HepG2 (cell line): Measurements from ENCODE around the gene UBASH3A. TPM values are rescaled to one million over a fixed set of nuclear protein-coding genes. Genes with fewer than 3 reads are reported as not detected.

ENCODE experiments used
- ATAC-seq: fragments of 200-7000 bp; cut with Tn5 transposase; 3 replicates; pipeline ENCODE4 v1.9.1; 2020; ENCODE audit warnings: mild to moderate bottlenecking, moderate library complexity
- BruUV-seq: library from RNA; stranded (reverse); fragments of 400-500 nt; replicated peaks from 2 replicates; lab custom pipeline; 2021; lab: Mats Ljungman, UMichigan
- CTCF ChIA-PET: fragments of 300-600 bp; formaldehyde crosslinking; extraction: SDS; loops from one replicate; lab custom pipeline; 2021; ENCODE audit warnings: low total read pairs, inconsistent platforms, low intra/inter-chr PET ratio; lab: Yijun Ruan, JAX
- POLR2A ChIA-PET: fragments of 350-600 bp; sonication (Branson Sonifier 250); formaldehyde crosslinking; loops from one replicate; lab custom pipeline; 2020; ENCODE audit warnings: antibody characterized with exemption, inconsistent platforms; lab: Yijun Ruan, JAX
- DNase-seq: peaks from one replicate; pipeline ENCODE4 v3.0.0-alpha.2; 2015; ENCODE audit warnings: low spot score
- FAIRE-seq: peaks from 3 replicates; lab custom pipeline; 2011; peaks lifted over from hg19 to GRCh38; lab: Jason Lieb, UNC
- H2AFZ ChIP-seq: one replicate; pipeline ENCODE4 v1.6.1; 2011; ENCODE audit warnings: low read length, inconsistent platforms
- H3K27ac ChIP-seq: fragments of 300-600 bp; 3 replicates; pipeline ENCODE4 v1.8.0; 2011; ENCODE audit warnings: mixed run types, mild to moderate bottlenecking, mixed read lengths, low read length, inconsistent platforms; ENCODE audit not compliant: insufficient read depth; ENCODE audit errors: extremely low read length
- H3K27me3 ChIP-seq, 2 experiments: fragments of 200-600 bp in 1 of 2; 2 replicates in 1 of 2; 3 replicates in 1 of 2; pipeline versions ENCODE4 v1.6.0 to v1.8.0; 2011; ENCODE audit warnings: low read length in 2 of 2, mild to moderate bottlenecking in 2 of 2, moderate library complexity in 2 of 2, inconsistent platforms in 1 of 2; ENCODE audit not compliant: insufficient read depth in 2 of 2, control insufficient read depth in 1 of 2
- H3K36me3 ChIP-seq, 2 experiments: fragments of 200-600 bp in 1 of 2; replicated peaks in 1 of 2; 2 replicates in 1 of 2; 3 replicates in 1 of 2; pipeline versions ENCODE4 v1.5.1 to v1.8.0; 2011; ENCODE audit warnings: low read length in 2 of 2, inconsistent platforms in 1 of 2; ENCODE audit not compliant: insufficient read depth in 2 of 2, control insufficient read depth in 1 of 2
- H3K4me1 ChIP-seq: 2 replicates; pipeline ENCODE4 v1.5.1; 2012; ENCODE audit warnings: low read length, inconsistent platforms; ENCODE audit not compliant: insufficient read depth
- H3K4me2 ChIP-seq: 2 replicates; pipeline ENCODE4 v1.6.0; 2011; ENCODE audit warnings: low read depth, low read length, inconsistent platforms
- H3K4me3 ChIP-seq, 3 experiments: fragments of 200-600 bp in 1 of 3; sonication (generic), shearing (Covaris generic) in 1 of 3; replicated peaks in 1 of 3; 2 replicates each; pipeline ENCODE4 v1.5.1; 2011 to 2016; ENCODE audit warnings: low read length in 3 of 3, inconsistent platforms in 2 of 3, low read depth in 2 of 3, mild to moderate bottlenecking in 2 of 3, control low read depth in 1 of 3, mixed read lengths in 1 of 3; ENCODE audit not compliant: insufficient read depth in 1 of 3
- H3K79me2 ChIP-seq: one replicate; pipeline ENCODE4 v1.6.1; 2011; ENCODE audit warnings: low read length, inconsistent platforms; ENCODE audit not compliant: insufficient read depth
- H3K9ac ChIP-seq: 2 replicates; pipeline ENCODE4 v1.6.0; 2011; ENCODE audit warnings: mild to moderate bottlenecking, low read depth, low read length, inconsistent platforms; ENCODE audit not compliant: insufficient read depth
- H3K9me3 ChIP-seq: 2 replicates; pipeline ENCODE4 v1.5.1; 2012; ENCODE audit warnings: mild to moderate bottlenecking, low read length
- H4K20me1 ChIP-seq: 2 replicates; pipeline ENCODE4 v1.6.0; 2011; ENCODE audit warnings: inconsistent platforms, mild to moderate bottlenecking, low read length, moderate library complexity; ENCODE audit not compliant: insufficient read depth
- ARNT2 ChIP-seq: sonication (generic); formaldehyde crosslinking; IDR thresholded peaks from 2 replicates; pipeline ENCODE4 v1.8.0; 2022; ENCODE audit warnings: mild to moderate bottlenecking, low read depth, missing genetic modification reagents, moderate library complexity
- CCAR2 ChIP-seq: fragments of 200-400 bp; formaldehyde crosslinking; optimal IDR thresholded peaks from 2 replicates; pipeline ENCODE3; 2018; ENCODE audit warnings: low read depth, mild to moderate bottlenecking, low read length, moderate library complexity
- HOMEZ ChIP-seq: IDR thresholded peaks from 2 replicates; pipeline ENCODE4 v1.6.1; 2016; ENCODE audit warnings: low read depth
- MIER3 ChIP-seq: IDR thresholded peaks from 2 replicates; pipeline ENCODE4 v1.6.1; 2016; ENCODE audit warnings: missing compliant biosample characterization, borderline replicate concordance
- NCOR1 ChIP-seq: fragments of 200-600 bp; sonication (generic); IDR thresholded peaks from 2 replicates; pipeline ENCODE4 v1.7.0; 2017; ENCODE audit warnings: antibody characterized with exemption, low read length, borderline replicate concordance
- PITX1 ChIP-seq: sonication (generic); formaldehyde crosslinking; IDR thresholded peaks from 2 replicates; pipeline ENCODE4 v1.5.1; 2020; ENCODE audit warnings: mild to moderate bottlenecking, missing genetic modification reagents
- SRF ChIP-seq: IDR thresholded peaks from 2 replicates; pipeline ENCODE4 v1.6.1; 2011; ENCODE audit warnings: mild to moderate bottlenecking, low read depth, low read length, moderate library complexity
- TAF1 ChIP-seq: sonication (generic); formaldehyde crosslinking; IDR thresholded peaks from 2 replicates; pipeline ENCODE4 v1.4.0; 2020; ENCODE audit warnings: missing genetic modification reagents
- THAP7 ChIP-seq: sonication (generic); formaldehyde crosslinking; IDR thresholded peaks from 2 replicates; pipeline ENCODE4 v1.8.1; 2023; ENCODE audit warnings: mild to moderate bottlenecking, missing genetic modification reagents
- USF2 ChIP-seq, 2 experiments: sonication (generic) in 1 of 2; formaldehyde crosslinking in 1 of 2; IDR thresholded peaks; 2 replicates each; pipeline versions ENCODE4 v1.5.1 to v1.6.1; 2011 to 2020; ENCODE audit warnings: borderline replicate concordance in 1 of 2, low read depth in 1 of 2, low read length in 1 of 2, mild to moderate bottlenecking in 1 of 2, missing genetic modification reagents in 1 of 2, moderate library complexity in 1 of 2
- ZNF414 ChIP-seq: sonication (generic); formaldehyde crosslinking; IDR thresholded peaks from 2 replicates; pipeline ENCODE4 v1.5.0; 2020; ENCODE audit warnings: missing genetic modification reagents
- ZNF747 ChIP-seq: sonication (generic); formaldehyde crosslinking; IDR thresholded peaks from 2 replicates; pipeline ENCODE4 v1.8.1; 2023; ENCODE audit warnings: missing genetic modification reagents, mild to moderate bottlenecking, borderline replicate concordance
- WGBS: methylation state at CpG from one replicate; pipeline ENCODE4 v1.1.6; 2017; ENCODE audit warnings: low lambda C conversion rate; 5-methylcytosine and 5-hydroxymethylcytosine counted together
- in situ Hi-C: cut with HindIII; loops from 2 replicates; pipeline ENCODE4 v1.10.0; 2017; ENCODE audit warnings: low pct_unique_long_range_greater_than_20kb; ENCODE audit not compliant: extremely low pct_ligation_motif_present
- intact Hi-C: fragments of 100-400 bp; cut with micrococcal nuclease; formaldehyde crosslinking; loops from one replicate; pipeline ENCODE4 v1.10.0; 2022; ENCODE audit not compliant: unreplicated experiment
- polyA plus RNA-seq, 8 experiments: library from polyadenylated mRNA; depleted of rRNA in 3 of 8; stranded (reverse) in 7 of 8; unstranded in 1 of 8; fragments of >200 nt; fragmentation: Illumina TruSeq in 4 of 8; extraction: Trizol in 4 of 8; gene quantifications; 2 replicates each; pipeline versions ENCODE4 v1.2.1 to v1.2.3, GENCODE V29; 2011 to 2016; ENCODE audit warnings: low read depth in 4 of 8, missing spikeins in 1 of 8, mixed read lengths in 1 of 8; ENCODE audit not compliant: insufficient read depth in 1 of 8
- total RNA-seq, 5 experiments: library from RNA; depleted of rRNA; stranded (reverse); fragments of >200 nt; fragmentation: Illumina TruSeq; extraction: Trizol; gene quantifications; 2 replicates each; pipeline ENCODE4 v1.2.3, GENCODE V29; 2016; ENCODE audit warnings: low read depth in 1 of 5
- TF ChIP-seq, protein P1 (sequence below): sonication (generic); formaldehyde crosslinking; IDR thresholded peaks from 2 replicates; pipeline ENCODE4 v1.5.0; 2020; ENCODE audit warnings: mild to moderate bottlenecking, missing genetic modification reagents, moderate library complexity
- TF ChIP-seq, protein P2 (sequence below): IDR thresholded peaks from 2 replicates; pipeline ENCODE4 v1.6.1; 2012; ENCODE audit warnings: low read depth, low read length, improper control_type of control experiment

Gene UBASH3A
- total and polyA plus RNA-seq, 2 of the 13 experiments (the other 11 are each of a cell fraction or from before 2014, with no cell fraction given), result not detected

DNA sequence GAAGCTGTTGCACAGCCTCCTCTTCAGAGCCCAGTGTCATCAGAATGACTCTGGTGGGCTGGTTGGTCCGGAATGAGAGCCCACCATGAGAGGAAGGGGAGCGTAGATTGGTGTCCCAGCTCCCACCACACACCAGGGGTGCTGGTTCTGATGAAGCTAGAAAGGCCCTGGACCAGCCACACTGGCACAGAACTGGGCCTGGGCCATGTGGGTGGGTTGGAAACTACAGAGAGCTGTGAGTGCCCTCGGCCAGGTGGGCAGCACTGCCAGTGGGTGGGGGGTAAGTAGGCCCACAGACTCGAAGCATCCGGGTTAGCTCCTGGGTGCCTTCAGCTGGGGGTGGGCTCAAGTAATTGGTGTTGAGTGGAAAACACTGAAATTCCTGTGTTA, 25.8 kb upstream of the UBASH3A start (continued):
- TF ChIP-seq, protein P1, sequence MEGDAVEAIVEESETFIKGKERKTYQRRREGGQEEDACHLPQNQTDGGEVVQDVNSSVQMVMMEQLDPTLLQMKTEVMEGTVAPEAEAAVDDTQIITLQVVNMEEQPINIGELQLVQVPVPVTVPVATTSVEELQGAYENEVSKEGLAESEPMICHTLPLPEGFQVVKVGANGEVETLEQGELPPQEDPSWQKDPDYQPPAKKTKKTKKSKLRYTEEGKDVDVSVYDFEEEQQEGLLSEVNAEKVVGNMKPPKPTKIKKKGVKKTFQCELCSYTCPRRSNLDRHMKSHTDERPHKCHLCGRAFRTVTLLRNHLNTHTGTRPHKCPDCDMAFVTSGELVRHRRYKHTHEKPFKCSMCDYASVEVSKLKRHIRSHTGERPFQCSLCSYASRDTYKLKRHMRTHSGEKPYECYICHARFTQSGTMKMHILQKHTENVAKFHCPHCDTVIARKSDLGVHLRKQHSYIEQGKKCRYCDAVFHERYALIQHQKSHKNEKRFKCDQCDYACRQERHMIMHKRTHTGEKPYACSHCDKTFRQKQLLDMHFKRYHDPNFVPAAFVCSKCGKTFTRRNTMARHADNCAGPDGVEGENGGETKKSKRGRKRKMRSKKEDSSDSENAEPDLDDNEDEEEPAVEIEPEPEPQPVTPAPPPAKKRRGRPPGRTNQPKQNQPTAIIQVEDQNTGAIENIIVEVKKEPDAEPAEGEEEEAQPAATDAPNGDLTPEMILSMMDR (CRISPR knock-in tag), result no peak
- TF ChIP-seq HOMEZ (CRISPR knock-in tag) (no peak), USF2 (IDR thresholded peaks at IDR 0.05; ENCODE audit: low read depth, low read length) (no peak), USF2 (CRISPR knock-in tag; IDR thresholded peaks at IDR 0.05; ENCODE audit: borderline replicate concordance) (no peak), THAP7 (CRISPR knock-in tag) (no peak), TAF1 (CRISPR knock-in tag) (no peak)

DNA sequence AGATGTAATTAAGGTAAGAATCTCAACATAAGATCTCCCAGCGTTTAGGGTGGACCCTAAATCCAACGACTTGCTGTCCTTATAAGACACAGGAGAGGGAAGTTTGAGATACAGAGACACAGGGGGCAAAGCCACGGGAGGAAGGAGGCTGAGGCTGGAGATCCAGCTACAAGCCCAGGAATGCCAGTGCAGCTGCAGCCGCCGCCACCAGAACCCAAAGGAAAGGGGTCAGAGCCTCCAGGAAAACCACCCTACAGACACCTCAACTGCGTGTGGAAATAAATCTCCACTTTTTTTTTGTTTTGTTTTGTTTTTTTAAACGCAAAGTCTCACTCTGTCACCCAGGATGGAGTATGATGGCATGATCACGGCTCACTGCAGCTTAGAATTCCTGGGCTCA, 25.3 kb upstream of the UBASH3A start:
- no peaks in the 10 kb centered on the region for H3K27me3 ChIP-seq
- FAIRE-seq, result no peak
- no peak for ATAC-seq
- peaks cover 4% of the 10 kb centered on the region; the same call in 1 of the 2 replicates for H3K4me1 ChIP-seq
- no peaks in the 10 kb centered on the region for H3K79me2 ChIP-seq
- ChIA-PET CTCF (no interaction called here), POLR2A (interaction anchor here (1.1 kb wide), 1 partner anchor 11 kb away, joined by 3 read pairs; no protein-coding TSS in a partner anchor)
- no peaks in the 10 kb centered on the region for H4K20me1 ChIP-seq
- in situ Hi-C loops (no loop called here), intact Hi-C loops (no loop called here)
- H3K4me3 ChIP-seq, result no peak overlapping the region
- no peaks in the 10 kb centered on the region for H3K9me3 ChIP-seq
- no TSS peak for BruUV-seq
- H2AFZ ChIP-seq, result no peak overlapping the region
- no peak for DNase-seq
- H3K36me3 ChIP-seq, result no peaks in the 10 kb centered on the region
- no peak overlapping the region for H3K4me2 ChIP-seq
- H3K27ac ChIP-seq, result no peak overlapping the region
- no peak overlapping the region for H3K9ac ChIP-seq
- WGBS, result 91% methylated on average over 5 of the region's 8 CpGs
- TF ChIP-seq CCAR2 (no peak), ZNF414 (no peak), ZNF747 (CRISPR knock-in tag) (no peak), NCOR1 (no peak), PITX1 (CRISPR knock-in tag) (no peak), MIER3 (CRISPR knock-in tag) (no peak), SRF (no peak), ARNT2 (no peak)
- TF ChIP-seq, protein P2, sequence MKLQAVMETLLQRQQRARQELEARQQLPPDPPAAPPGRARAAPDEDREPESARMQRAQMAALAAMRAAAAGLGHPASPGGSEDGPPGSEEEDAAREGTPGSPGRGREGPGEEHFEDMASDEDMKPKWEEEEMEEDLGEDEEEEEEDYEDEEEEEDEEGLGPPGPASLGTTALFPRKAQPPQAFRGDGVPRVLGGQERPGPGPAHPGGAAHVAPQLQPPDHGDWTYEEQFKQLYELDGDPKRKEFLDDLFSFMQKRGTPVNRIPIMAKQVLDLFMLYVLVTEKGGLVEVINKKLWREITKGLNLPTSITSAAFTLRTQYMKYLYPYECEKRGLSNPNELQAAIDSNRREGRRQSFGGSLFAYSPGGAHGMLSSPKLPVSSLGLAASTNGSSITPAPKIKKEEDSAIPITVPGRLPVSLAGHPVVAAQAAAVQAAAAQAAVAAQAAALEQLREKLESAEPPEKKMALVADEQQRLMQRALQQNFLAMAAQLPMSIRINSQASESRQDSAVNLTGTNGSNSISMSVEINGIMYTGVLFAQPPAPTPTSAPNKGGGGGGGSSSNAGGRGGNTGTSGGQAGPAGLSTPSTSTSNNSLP, result no peak
